Astrocyte of the spinal cord (primary cell): ENCODE measurements around the gene COL9A3.
"Not testable (repeated sequence)": the region's sequence is repeated elsewhere in the genome, so short reads cannot be mapped to it uniquely, and the experiment has no call there.

ENCODE experiments used
- DNase-seq: peaks from one replicate; pipeline ENCODE4 v3.0.0; 2011; ENCODE audit warnings: low read depth, low spot score
- H3K4me3 ChIP-seq: 2 replicates; pipeline ENCODE4 v1.5.1; 2011; ENCODE audit warnings: low read depth, mild to moderate bottlenecking, low read length, moderate library complexity
- in situ Hi-C: cut with HindIII; loops from 2 replicates; pipeline ENCODE4 v1.10.0; 2017; ENCODE audit warnings: low sequenced_read_pairs
- TF ChIP-seq, protein P1 (sequence below): IDR thresholded peaks from 2 replicates; pipeline ENCODE4 v1.5.1; 2012; ENCODE audit warnings: low read depth, mild to moderate bottlenecking, low read length, inconsistent platforms

COL9A3 gene

GRCh38 chr20:62849431-62849830, 32.6 kb downstream of the COL9A3 start:
- TF ChIP-seq, protein P1, sequence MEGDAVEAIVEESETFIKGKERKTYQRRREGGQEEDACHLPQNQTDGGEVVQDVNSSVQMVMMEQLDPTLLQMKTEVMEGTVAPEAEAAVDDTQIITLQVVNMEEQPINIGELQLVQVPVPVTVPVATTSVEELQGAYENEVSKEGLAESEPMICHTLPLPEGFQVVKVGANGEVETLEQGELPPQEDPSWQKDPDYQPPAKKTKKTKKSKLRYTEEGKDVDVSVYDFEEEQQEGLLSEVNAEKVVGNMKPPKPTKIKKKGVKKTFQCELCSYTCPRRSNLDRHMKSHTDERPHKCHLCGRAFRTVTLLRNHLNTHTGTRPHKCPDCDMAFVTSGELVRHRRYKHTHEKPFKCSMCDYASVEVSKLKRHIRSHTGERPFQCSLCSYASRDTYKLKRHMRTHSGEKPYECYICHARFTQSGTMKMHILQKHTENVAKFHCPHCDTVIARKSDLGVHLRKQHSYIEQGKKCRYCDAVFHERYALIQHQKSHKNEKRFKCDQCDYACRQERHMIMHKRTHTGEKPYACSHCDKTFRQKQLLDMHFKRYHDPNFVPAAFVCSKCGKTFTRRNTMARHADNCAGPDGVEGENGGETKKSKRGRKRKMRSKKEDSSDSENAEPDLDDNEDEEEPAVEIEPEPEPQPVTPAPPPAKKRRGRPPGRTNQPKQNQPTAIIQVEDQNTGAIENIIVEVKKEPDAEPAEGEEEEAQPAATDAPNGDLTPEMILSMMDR, result no peak
- no peak for DNase-seq
- in situ Hi-C loops, result no loop called here
- H3K4me3 ChIP-seq, result no peak overlapping the region

- in situ Hi-C loops, result no loop called here
- H3K4me3 ChIP-seq, result no peak overlapping the region
- TF ChIP-seq, protein P1, result no peak
- no peak for DNase-seq
These were observed 33.6 kb downstream of the COL9A3 start for GRCh38 chr20:62850333-62850974.

GRCh38 chr20:62852196-62852595, 35.3 kb downstream of the COL9A3 start:
- TF ChIP-seq, protein P1, result no peak
- in situ Hi-C loops, result no loop called here
- DNase-seq, result no peak
- no peak overlapping the region for H3K4me3 ChIP-seq

GRCh38 chr20:62852841-62853240, 36.0 kb downstream of the COL9A3 start:
- H3K4me3 ChIP-seq, result no peak overlapping the region
- no peak for DNase-seq
- in situ Hi-C loops, result no loop called here
- TF ChIP-seq, protein P1, result no peak

GRCh38 chr20:62853304-62853703, 36.5 kb downstream of the COL9A3 start:
- DNase-seq, in situ Hi-C loops, H3K4me3 ChIP-seq: not testable (repeated sequence)

- TF ChIP-seq, protein P1, result no peak
- H3K4me3 ChIP-seq, result no peak overlapping the region
- in situ Hi-C loops, result no loop called here
- no peak for DNase-seq
These were observed 37.3 kb downstream of the COL9A3 start for GRCh38 chr20:62854121-62854520.

DNA sequence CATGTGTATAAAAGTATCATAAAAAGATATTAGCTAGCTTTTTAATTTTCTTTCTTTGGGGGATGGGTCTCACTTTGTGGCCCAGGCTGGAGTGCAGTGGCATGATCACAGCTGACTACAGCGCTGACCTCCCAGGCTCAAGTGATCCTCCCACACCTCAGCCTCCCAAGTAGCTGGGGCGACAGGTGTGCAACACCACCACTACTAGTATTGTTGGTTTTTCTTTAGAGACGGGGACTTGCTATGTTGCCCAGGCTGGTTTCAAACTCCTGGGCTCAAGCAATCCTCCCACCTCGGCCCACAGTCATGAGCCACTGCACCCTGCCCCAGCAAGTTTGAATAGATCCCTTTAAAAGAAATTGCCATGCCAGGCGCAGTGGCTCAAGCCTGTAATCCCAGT, 38.3 kb downstream of the COL9A3 start:
- H3K4me3 ChIP-seq, result no peak overlapping the region
- in situ Hi-C loops, result no loop called here
- TF ChIP-seq, protein P1, result no peak
- DNase-seq, result no peak
